ENCODE measurements around the gene NSD1.

The NSD1 gene

DNA sequence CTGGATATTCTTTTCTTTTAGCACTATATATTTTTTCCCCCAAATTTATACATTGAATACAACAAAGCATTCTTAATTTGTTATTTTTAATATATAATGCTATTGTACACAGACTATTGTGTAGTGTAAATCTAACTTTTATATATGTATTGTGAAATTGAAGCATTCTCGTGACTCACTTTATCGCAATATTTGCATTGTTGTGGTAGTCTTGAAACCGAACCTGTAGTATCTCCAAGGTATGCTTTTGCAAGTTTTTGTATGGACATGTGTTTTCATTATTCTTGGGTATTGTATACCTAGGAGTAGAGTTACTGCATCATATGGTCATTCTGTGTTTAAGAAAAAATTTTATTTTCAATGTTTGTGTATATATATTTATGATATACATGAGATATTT lies 49.6 kb downstream of the NSD1 start:
- H3K36me3 Mint-ChIP-seq (ENCODE audit: low read depth) = peaks cover 38% of the 10 kb centered on the region
- H3K9me3 Mint-ChIP-seq = no peaks in the 10 kb centered on the region
- peaks cover 6% of the 10 kb centered on the region for H3K4me1 Mint-ChIP-seq
- no peak for DNase-seq
- TF ChIP-seq, protein P1, sequence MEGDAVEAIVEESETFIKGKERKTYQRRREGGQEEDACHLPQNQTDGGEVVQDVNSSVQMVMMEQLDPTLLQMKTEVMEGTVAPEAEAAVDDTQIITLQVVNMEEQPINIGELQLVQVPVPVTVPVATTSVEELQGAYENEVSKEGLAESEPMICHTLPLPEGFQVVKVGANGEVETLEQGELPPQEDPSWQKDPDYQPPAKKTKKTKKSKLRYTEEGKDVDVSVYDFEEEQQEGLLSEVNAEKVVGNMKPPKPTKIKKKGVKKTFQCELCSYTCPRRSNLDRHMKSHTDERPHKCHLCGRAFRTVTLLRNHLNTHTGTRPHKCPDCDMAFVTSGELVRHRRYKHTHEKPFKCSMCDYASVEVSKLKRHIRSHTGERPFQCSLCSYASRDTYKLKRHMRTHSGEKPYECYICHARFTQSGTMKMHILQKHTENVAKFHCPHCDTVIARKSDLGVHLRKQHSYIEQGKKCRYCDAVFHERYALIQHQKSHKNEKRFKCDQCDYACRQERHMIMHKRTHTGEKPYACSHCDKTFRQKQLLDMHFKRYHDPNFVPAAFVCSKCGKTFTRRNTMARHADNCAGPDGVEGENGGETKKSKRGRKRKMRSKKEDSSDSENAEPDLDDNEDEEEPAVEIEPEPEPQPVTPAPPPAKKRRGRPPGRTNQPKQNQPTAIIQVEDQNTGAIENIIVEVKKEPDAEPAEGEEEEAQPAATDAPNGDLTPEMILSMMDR (IDR thresholded peaks at IDR 0.05) = no peak
- H3K4me3 Mint-ChIP-seq = no peak overlapping the region
- H3K27ac Mint-ChIP-seq = no peak overlapping the region
- no peaks in the 10 kb centered on the region for H3K27me3 Mint-ChIP-seq (ENCODE audit: low read depth, poor library complexity)

GRCh38 chr5:177183766-177184360 lies 50.3 kb downstream of the NSD1 start:
- H3K4me1 Mint-ChIP-seq = peaks cover 2% of the 10 kb centered on the region
- no peak overlapping the region for H3K4me3 Mint-ChIP-seq
- peak overlapping the region; percentile 2 for H3K27ac Mint-ChIP-seq
- peaks cover 40% of the 10 kb centered on the region for H3K36me3 Mint-ChIP-seq (ENCODE audit: low read depth)
- no peak for DNase-seq
- no peaks in the 10 kb centered on the region for H3K9me3 Mint-ChIP-seq
- no peaks in the 10 kb centered on the region for H3K27me3 Mint-ChIP-seq (ENCODE audit: low read depth, poor library complexity)
- TF ChIP-seq, protein P1 (IDR thresholded peaks at IDR 0.05) = no peak

DNA sequence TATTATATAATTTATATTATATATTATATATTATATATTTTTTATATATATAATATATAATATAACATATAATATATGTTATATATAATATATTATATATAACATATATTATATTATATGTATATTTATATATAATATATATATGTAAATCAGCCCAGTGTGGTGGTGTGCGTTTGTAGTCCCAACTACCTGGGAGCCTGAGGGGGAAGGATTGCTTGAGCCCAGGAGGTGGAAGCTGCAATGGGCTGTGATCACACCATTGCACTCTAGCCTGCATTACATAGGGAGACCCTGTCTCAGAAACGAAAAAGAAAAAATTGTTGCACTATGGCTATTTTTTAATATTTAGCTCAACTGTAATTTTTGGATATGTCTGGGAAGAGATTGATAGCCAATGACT lies 52.4 kb downstream of the NSD1 start:
- Mint-ChIP-seq H3K4me3 (no peak overlapping the region), H3K36me3 (ENCODE audit: low read depth) (peaks cover 38% of the 10 kb centered on the region), H3K4me1 (no peaks in the 10 kb centered on the region), H3K27ac (no peak overlapping the region), H3K27me3 (ENCODE audit: low read depth, poor library complexity) (no peaks in the 10 kb centered on the region), H3K9me3 (no peaks in the 10 kb centered on the region)
- TF ChIP-seq, protein P1 (IDR thresholded peaks at IDR 0.05) = no peak
- no peak for DNase-seq

DNA sequence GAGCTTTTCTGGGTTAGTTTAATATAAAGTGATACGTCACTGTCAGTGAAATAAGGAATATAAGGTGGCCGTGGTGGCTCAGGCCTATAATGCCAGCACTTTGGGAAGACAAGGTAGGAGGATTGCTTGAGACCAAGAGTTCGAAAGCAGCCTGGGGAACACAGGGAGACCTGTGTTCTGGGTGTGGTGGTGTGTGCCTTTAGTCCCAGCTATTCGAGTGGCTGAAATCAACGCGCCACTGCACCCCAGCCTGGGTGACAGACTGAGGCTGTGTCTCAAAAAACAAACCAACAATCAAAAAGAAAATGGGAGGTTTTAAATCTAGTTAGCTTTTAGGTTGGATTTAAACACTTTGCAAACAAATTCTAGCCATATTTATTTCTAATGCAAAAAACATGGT lies 53.1 kb downstream of the NSD1 start:
- Mint-ChIP-seq H3K27me3 (ENCODE audit: low read depth, poor library complexity) (no peaks in the 10 kb centered on the region), H3K4me1 (no peaks in the 10 kb centered on the region), H3K36me3 (ENCODE audit: low read depth) (peaks cover 38% of the 10 kb centered on the region), H3K9me3 (no peaks in the 10 kb centered on the region), H3K4me3 (no peak overlapping the region), H3K27ac (peak overlapping the region; percentile 65)
- no peak for DNase-seq
- TF ChIP-seq, protein P1 (IDR thresholded peaks at IDR 0.05) = no peak

DNA sequence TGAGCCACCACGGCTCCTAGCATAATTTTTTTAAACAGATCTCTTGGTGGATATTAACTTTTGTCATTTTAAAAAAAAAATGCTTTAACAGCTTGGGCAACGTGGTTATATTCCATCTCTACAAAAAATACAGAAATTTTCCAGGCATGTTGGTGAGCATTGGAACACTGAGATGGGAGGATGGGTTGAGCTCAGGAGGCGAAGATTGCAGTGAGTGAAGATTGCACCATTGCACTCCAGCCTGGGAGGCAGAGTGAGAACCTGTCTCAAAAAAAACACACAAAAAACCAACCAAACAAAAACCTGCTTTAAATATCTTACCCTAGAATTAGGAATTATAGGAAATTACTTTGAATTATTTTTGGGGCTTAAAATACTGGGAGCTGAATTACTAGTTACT lies 55.2 kb downstream of the NSD1 start:
- Mint-ChIP-seq H3K4me3 (no peak overlapping the region), H3K27me3 (ENCODE audit: low read depth, poor library complexity) (no peaks in the 10 kb centered on the region), H3K27ac (peak overlapping the region; percentile 40), H3K36me3 (ENCODE audit: low read depth) (peaks cover 54% of the 10 kb centered on the region), H3K9me3 (no peaks in the 10 kb centered on the region), H3K4me1 (no peaks in the 10 kb centered on the region)
- TF ChIP-seq, protein P1 (IDR thresholded peaks at IDR 0.05) = no peak
- no peak for DNase-seq

DNA sequence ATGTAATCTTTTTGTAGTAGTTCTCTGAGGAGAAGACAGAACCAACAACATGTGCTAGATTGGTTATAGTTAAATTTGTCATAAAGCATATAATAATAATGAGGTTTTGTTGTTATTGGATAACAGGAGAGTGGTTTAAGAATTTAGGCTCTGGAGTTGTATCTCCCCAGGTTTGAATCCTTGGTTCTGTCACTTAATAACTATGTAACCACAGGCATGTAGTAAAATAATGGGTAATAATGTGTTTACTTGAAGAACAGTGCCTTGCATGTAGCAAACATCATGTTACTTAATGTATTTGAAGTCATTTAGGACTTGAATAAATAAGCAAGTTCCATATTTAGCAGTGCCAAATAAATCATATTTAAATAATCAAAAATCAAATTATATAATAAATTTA lies 55.8 kb downstream of the NSD1 start:
- Mint-ChIP-seq H3K9me3 (no peaks in the 10 kb centered on the region), H3K27ac (no peak overlapping the region), H3K27me3 (ENCODE audit: low read depth, poor library complexity) (no peaks in the 10 kb centered on the region), H3K4me1 (no peaks in the 10 kb centered on the region), H3K36me3 (ENCODE audit: low read depth) (peaks cover 59% of the 10 kb centered on the region), H3K4me3 (no peak overlapping the region)
- TF ChIP-seq, protein P1 (IDR thresholded peaks at IDR 0.05) = no peak
- DNase-seq = no peak

Measured in nephron progenitor cell (in vitro differentiated cells).